DMS153 (cell line): ENCODE measurements around the gene FIGN.

ENCODE experiments used
- DNase-seq: peaks from one replicate; lab custom pipeline; 2025; lab: John Stamatoyannopoulos, UW

FIGN gene

GRCh38 chr2:163662141-163662780 is 73.5 kb downstream of the FIGN start:
- no peak for DNase-seq

- DNase-seq = no peak
These were observed 76.6 kb downstream of the FIGN start for GRCh38 chr2:163659224-163659623.

GRCh38 chr2:163658556-163658955 is 77.3 kb downstream of the FIGN start:
- peak; percentile 26 for DNase-seq

- no peak for DNase-seq
These were observed 78.5 kb downstream of the FIGN start for GRCh38 chr2:163657281-163657656.

GRCh38 chr2:163656622-163657280 is 79.1 kb downstream of the FIGN start:
- DNase-seq = no peak

- DNase-seq = no peak
These were observed 80.1 kb downstream of the FIGN start for GRCh38 chr2:163655667-163656066.

GRCh38 chr2:163652751-163653150 is 83.1 kb downstream of the FIGN start:
- DNase-seq = no peak

- DNase-seq = no peak
These were observed 86.7 kb downstream of the FIGN start for GRCh38 chr2:163649080-163649479.

GRCh38 chr2:163647300-163647699 is 88.5 kb downstream of the FIGN start:
- DNase-seq = no peak

GRCh38 chr2:163646687-163647086 is 89.1 kb downstream of the FIGN start:
- DNase-seq = peak; percentile 57

GRCh38 chr2:163644238-163644637 is 91.6 kb downstream of the FIGN start:
- no peak for DNase-seq

GRCh38 chr2:163641986-163642385 is 93.8 kb downstream of the FIGN start:
- no peak for DNase-seq

- no peak for DNase-seq
These were observed 95.1 kb downstream of the FIGN start for GRCh38 chr2:163640542-163641193.

GRCh38 chr2:163637871-163638270 is 97.9 kb downstream of the FIGN start:
- no peak for DNase-seq

- no peak for DNase-seq
These were observed 102.5 kb downstream of the FIGN start for GRCh38 chr2:163633291-163633690.

GRCh38 chr2:163630836-163631235 is 105.0 kb downstream of the FIGN start:
- no peak for DNase-seq

- no peak for DNase-seq
These were observed 109.1 kb downstream of the FIGN start for GRCh38 chr2:163626639-163627109.

- no peak for DNase-seq
These were observed 109.6 kb downstream of the FIGN start for GRCh38 chr2:163626208-163626607.

- no peak for DNase-seq
These were observed 110.2 kb downstream of the FIGN start for GRCh38 chr2:163625632-163626031.

- no peak for DNase-seq
These were observed 114.3 kb downstream of the FIGN start for GRCh38 chr2:163621445-163622004.

- no peak for DNase-seq
These were observed 118.3 kb downstream of the FIGN start for GRCh38 chr2:163617517-163617916.

GRCh38 chr2:163613266-163613731 is 122.5 kb downstream of the FIGN start:
- DNase-seq = no peak

GRCh38 chr2:163612332-163612731 is 123.5 kb downstream of the FIGN start:
- DNase-seq = no peak
